AML-193 (cell line): Measurements from ENCODE around the gene MUC2.

Experiments used
- DNase-seq, 2 experiments: peaks; one replicate each; lab custom pipeline; 2025; lab: John Stamatoyannopoulos, UW

The MUC2 gene

DNA sequence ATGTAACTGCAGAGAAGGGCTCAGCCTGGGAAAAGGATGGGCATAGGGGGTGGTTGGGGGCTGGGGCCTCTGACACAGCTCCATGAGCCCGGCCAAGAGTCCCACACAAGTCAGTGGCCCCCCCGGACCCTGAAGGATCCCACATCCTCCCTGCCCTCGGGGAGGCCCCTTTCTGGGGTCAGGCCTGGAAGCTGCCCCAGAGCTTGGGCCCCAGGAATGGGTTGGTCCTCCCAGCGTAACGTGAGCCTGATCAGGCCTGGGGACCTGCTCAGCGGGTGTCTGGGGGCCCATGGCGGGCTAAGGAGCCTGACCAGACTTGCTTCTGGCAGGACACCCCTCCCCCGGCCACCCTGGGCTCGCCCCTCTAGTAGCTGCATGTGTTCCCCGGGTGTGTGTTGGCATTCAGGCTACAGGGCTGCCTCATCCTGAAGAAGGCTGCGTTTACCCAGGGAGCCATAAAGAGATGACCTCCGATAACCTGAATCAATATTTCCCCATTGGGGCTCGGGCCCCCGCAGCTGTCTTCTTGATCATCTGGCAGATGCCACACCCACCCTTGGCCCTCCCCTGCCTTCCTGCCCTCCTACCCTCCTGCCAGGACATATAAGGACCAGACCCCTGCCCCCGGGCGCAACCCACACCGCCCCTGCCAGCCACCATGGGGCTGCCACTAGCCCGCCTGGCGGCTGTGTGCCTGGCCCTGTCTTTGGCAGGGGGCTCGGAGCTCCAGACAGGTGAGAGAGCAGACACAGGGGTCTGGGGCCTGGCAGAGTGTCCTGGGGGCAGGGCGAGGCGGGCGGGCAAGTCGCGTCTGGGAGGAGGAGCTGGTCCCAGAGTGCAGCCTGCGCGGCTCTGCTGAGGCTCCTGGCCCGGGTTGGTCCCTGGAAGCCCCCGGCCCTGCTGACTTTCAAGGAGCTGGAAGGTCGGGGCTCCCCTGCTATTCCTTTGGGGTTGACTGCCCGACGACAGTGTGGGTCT, at the start of gene MUC2:
MUC2 (plus strand) TSS at position 631 of the 978 bp plus-strand sequence.
- no peak for DNase-seq

DNA sequence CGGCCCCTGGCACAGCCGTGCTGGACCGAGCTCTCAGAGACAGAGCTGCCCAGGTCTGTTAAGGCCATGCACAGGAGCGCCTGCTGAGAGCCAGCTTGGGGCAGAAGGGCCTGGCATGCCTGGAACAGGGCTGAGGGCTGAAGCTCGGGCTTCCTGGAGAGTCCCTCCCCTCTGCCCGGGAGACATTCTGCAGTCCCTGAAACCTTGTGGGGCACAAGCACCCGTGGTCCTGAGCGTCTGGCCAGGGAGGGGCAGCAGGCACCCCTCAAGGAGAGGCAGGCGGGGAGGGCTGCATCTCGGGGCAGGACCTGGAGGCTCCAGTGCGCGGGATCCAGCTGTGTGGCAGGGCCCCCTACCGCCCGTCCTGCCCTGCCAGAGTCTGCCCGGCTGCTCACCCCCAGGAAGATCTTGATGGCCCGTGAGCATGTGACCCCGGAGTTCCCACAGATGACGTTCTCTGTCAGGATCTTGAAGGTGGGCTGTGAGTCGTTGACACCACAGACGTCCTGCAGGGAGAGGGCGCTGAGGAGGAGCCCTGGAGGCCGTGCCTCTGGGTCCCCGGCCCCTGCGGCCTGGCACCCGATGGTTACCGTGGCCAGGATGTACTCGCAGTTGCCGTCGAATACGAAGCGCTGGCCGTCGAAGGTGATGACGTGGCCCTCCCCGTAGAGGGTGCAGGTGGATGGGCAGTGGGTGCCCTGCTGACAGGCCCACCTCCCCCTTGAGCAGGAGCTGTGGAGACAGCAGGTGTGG, 49.1 kb upstream of the MUC2 start:
- DNase-seq, result no peak

DNA sequence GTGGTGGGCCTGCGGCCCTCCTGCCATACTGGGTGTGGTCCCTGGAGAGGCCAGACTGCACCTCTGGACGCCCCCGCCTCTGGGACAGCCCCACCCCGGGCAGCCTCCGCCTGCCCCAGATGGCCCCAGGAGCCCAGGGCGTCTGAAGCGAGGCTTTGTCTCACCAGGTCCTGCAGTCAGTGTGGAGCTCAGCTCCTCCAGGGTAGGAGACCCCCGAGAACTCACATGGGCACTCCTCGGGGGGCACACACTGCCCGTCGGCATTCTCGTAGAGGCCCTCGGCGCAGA, 48.6 kb upstream of the MUC2 start:
- no peak for DNase-seq

DNA sequence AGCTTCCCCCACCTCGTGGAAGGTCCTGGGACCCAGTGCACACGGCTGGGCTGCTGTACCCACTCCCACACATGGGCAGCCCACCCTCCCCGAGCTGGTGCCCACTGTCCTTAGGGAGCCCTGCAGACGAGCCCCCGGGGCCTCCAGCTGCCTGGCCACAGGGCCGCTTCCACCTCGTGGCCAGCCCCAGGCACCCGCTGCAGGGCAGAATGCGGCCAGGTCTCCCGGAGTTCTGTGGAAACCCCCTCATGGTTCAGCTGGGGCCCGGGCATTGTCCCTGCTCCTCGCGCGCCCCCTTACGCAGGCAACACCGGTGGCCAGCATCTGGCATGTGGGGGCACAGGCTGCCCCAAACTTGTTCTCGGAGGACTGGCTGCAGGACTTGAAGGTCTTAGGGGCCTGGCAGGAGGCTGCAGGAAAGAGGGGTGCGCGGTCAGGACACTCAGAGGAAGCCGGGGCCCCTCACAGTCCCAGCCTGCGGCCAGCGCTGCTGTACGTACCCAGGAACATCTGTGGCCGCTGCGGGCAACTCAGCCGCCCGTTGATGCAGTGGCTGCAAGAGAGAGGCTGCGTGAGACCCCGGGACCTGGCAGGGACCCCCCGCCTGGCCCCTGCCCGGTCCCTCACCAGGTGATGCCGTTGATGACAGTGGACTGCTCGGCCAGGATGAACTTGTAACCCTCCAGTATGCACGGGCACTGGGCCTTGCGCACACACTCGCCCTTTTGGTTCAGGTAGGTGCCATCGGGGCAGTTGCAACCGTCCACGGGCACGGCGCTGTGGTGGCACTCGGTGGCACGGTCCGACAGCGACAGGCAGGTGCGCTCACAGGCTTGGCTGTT, 47.8 kb upstream of the MUC2 start:
- no peak for DNase-seq

DNA sequence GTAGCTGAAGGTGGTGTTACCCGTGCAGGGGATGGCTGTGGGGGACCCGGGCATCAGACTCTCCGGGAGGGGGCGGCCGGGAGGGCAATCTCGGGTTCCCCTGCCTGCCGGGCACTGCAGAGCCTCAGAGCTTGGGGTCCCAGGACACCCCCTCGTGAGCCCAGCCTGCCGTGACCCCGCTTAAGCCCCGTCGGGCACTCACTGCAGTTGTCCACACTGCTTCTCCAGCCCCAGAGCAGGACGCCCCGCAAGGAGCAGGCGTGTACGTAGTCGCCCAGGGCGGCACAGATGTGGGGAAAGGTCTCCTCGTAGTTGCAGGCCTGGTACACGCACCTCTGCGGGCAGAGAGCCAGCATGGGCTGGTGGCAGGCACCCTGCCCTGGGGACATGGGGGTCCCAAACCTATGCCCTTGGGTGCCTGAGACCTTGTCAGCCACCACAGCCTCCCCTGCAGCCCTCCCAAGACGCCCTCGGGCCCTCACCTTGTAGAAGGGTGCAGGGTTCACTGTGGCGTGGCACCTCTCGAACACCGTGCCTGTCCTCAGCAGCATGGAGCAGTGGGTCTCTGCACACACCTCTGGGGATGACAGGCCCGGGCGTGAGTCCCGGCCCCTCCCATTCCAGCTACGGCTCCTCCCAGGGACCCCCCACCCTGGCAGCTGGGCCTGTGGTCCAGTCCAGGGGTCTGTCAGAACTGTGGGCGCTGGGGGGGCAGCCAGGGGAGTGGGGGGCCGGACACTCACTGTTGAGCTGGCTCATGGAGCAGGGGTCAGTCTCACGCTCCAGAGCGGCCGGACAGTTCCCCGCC, 47.0 kb upstream of the MUC2 start:
- DNase-seq, result no peak

DNA sequence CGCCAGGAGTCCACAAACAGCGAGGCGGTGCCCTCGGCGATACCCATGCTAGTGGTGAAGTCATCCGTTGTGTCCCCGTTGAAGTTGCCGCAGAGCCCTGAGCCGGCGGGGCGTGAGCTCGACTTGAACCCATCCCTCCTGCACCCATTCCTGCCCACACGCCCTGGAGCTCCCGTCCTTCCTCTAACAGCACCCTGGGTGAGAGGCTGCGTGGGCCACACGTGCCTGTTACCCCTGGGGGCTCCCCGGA, 46.5 kb upstream of the MUC2 start:
- DNase-seq, result no peak

DNA sequence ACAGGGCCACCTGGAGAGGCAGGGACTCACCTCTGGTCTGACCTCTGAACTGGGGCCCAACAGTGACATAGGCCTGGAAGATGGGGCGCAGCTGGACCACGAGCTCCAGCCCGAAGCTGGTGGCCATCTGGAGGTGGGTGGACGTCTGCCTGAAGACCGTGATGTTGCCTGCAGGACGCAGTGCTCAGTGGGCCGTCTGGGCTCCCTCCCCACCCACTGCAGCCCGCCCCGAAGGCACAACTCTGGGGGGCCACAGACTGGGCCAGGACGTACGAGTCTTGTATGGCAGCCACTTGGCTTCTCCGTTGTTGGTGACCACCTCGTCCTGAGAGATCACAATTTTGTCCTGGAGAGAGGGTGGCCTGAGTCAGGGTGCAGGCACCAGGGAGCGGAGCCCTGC, 46.1 kb upstream of the MUC2 start:
- DNase-seq, result no peak

DNA sequence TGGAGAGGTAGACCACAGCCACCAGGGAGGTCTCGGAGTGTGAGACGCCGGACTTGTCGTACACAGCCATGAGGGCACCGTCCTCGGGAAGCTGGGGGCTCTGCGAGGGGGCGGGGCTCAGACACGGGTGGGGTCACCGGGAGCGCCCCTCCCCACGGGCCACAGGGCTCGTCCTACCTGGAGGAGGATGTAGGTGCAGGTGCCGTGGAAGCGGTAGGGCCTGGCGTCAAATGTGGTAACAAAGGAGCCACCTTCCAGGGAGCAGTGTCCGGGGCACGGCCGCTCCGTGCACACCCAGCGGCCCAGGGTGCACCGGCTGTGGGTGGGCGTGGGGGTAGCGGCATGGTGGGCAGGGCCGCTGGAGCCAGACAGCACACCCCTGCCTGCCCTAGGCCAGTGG, 45.6 kb upstream of the MUC2 start:
- DNase-seq, result no peak

DNA sequence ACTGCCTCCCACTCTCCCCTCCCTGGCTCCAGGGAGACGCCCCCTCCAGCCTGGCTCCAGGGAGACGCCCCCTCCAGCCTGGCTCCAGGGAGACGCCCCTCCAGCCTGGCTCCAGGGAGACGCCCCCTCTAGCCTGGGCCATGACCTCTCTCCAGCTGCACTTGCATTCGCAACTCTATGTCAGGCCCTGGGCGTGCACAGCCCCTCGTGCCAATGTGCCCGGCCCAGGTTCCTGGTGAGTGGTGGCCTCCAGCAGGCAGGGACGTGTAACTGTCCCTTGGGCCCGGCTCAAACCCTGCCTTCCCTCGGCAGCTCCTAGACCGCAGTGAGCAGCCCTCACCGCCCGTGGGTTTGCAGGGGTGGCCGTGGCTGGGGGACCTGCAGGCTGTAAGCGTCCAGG, 45.0 kb upstream of the MUC2 start:
- DNase-seq, result no peak

DNA sequence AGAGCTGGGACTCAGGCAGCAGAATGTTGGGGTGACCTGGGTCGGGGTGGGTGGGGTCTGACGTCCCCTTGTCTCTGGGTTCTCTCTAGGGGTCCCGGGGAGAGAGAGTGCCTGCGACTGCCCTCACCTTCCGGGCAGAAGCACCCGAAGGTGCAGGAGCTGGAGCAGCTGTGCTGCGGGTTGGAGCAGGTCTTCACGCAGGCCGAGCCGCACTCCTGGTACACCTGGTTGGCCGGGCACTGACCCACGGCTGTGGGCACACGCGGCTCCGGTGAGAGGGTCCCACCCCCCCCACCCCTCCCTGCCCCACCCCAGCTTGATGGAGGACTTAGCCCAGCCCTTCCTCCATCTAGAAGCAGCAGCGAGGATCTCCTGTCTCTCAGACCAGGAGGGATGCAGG, 44.6 kb upstream of the MUC2 start:
- no peak for DNase-seq

DNA sequence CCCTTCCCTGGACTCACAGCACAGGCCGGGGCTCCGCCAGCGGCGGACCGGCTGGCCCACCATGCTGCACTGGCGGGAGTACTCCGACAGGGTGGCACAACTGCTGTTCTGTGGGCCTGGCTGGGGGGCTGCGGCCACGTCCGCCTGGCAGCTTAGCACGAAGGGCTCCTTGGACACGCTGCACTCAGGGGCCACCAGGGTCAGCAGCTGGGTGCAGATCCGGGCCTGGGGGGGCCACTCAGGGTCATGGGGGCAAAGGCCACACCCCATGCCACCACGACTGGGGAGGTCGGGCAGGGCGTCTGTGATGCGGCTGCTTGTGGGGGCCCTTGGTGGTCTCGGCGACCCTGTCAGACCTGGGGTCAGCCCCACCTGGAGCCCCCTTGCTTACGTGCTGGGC, 44.1 kb upstream of the MUC2 start:
- no peak for DNase-seq

DNA sequence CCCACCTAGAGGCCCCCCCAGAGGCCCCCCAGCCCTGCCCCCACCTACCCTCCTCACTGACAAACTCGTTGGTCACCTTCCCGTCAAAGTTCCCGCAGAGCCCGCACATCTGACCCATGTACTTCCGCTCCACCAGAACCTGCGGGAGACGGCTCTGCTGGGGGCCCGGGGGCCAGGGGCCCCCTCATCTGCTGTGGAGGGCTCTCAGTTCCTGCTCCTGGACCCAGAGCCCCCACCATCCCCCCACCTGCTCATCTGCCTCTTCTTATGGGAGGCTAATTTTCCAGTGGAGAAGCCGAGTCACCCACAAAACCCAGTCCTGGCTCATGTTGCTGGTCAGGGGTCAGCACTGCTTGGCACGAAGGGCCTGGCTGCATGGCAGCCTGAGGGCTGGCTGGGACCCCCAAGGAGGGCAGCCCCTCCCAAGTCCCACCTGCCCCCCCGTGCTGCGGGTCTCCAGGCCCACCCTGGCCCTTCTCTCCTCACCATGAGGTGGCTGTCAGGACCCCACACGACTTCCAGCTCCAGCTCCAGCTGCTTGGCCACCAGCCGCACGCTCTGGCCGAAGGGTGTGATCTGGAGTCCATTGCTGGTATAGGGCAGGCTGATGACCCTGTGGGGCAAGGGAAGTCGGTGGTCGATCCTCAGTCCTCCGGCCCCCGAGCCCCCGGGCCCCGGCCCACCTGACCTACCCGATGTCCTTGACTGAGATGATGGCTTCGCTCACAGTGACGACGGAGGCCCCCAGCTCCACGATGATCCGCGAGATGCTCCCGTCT, 43.4 kb upstream of the MUC2 start:
- no peak for DNase-seq

DNA sequence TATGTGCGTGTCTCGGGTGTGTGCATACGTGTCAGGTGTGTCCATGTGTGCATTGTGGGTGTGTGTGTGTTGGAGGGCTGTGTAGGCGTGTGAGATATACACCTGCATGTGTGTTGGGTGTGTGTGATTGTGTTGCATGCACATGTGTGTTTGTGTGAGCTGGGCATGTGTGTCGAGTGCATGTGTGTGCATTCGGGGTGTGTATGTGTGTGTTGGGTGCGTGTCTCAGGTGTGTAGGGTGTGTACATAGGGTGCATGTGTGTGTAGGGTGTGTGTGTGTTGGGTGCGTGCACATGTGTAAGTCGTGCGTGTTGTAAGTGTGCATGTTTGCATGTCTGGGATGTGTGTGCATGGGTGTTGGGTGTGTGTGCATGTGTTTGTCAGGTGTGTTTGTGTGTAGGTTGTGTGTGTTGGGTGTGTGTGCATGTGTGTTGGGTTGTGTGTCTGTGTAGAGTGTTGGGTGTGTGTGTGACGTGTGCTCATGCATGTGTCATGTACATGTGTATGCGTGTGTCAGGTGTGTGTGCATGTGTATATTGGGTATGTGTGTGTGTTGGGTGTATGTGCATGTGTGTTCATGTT, 42.3 kb upstream of the MUC2 start:
- no peak for DNase-seq

DNA sequence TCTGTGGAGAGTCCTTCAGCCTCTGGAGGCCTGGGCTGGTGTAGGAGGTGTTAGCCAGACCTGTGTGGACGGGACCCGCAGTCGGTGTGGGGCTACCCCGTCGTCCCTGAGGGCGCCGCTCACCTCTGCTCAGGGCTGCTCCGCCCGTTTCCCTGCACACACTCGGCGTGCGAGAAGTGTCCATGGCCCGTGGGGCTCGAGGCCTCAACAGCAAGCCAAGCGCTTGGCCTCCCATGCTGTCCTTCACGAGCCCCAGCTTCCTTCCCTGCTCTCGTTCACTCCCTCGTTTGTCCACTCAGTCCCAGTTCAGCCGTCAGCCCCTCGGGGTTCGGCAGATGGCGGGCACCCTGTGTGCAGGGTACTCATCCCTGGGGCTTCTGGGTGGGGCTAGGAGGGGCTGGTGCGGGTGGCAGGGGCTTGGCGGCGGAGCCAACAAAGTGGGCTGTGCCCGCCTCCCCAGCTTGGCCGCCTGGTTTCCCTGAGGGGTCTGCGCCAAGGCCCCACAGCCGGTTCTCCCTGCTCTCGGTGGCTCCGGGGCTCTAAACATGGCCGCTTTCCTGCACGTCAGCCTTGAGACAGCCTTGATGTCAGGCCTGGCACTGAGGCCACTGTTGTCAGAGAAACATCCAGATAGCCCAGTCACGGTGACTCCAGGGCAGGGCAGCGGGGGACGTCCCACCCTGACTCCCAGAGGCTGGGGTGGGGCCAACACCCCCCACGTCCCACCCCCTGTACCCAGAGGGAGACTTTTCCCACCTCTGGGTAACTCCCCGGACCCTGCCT, 41.5 kb upstream of the MUC2 start:
- no peak for DNase-seq

DNA sequence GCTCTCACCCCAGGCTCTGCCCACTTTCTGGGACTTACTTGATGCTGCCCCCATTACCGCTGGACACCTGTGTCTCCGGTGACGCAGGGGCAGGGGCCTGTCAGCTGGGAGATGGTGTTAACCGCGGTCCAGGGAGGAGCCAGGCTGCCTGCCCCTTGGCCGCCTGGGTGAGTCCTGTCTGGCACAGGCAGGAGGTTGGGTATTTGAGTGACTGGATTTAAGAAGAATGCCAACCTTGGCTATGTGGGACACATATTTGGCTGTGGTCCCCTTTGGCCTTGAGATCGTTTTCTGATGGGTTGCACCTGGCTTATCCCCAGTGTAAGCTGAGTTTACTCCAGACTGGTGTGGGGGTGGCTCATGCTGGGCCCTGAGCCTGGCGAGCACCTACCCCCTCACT, 40.7 kb upstream of the MUC2 start:
- no peak for DNase-seq

DNA sequence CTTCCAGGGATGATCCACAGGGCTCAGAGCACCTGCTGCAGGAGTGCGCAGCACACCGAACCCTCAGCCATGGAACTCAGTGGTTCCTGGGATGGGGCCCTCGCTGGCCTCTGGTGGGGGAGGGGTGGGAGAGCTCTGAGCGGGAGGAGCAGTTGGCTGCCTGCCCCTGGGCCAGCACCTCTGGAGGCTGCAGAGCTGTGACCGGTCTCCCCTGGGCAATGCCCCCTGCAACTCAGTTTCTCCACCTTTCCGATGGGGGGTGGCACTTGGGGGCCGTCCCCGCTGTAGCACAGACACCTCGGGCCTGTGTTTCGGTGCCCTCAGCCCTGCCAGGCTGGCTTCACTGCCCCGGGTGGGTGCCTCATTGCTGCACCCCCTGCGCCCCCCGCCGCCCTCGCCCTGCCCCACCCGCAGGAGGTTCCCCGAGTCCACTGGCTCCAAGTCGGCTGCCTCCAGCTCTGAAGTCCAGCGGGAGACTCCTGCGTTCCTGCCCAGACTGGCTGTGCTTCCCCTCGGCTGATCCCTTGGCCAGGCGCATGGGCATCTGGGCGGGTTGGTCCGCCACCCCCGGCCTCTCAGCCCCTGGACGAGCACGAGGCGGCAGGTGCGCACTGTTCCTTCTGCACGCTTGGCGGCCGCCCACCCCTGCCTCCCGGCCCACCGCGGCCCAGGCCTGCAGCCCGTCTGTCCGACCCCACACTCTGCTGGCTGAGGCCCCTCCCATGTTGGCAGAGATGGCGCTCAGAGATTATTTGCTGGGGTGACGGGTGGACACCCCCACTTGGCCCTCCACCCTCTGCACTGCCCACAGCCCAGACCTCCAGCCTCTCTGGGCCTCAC, 40.0 kb upstream of the MUC2 start:
- DNase-seq, result no peak

DNA sequence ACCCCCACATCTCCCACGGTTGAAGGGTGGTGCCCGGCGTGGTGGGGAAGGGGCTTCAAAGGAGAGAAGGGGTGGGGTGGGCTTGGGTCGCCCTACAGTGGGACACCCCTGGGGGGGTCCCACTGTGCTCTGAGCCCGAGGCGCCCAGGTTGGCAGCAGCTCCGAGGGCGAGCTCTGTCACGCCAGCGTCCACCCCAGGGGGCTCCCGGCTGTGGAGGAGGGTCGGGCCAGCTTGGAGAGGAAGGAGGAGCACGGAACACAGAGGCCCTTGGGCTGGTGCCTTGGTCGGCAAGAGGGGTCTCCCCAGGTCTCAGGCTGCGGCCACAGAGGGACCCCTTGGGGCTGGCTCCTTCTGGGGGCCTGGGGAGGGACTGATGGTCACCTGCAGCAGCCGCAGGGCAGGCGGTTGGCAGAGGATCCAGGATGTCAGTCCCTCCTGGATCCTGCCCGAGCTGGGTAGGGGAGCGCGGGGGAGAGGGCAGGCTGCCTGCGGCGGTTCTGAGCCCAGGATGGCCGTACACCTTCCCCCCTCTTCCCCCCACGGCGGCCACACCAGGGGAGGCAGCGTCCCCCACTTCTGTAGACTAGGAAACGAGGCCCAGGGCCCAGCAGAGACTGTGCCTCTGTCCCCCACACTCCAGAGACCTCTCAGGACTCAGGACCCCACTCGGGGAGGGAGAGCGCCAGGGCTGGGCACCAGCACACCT, 38.9 kb upstream of the MUC2 start:
- DNase-seq, result no peak

DNA sequence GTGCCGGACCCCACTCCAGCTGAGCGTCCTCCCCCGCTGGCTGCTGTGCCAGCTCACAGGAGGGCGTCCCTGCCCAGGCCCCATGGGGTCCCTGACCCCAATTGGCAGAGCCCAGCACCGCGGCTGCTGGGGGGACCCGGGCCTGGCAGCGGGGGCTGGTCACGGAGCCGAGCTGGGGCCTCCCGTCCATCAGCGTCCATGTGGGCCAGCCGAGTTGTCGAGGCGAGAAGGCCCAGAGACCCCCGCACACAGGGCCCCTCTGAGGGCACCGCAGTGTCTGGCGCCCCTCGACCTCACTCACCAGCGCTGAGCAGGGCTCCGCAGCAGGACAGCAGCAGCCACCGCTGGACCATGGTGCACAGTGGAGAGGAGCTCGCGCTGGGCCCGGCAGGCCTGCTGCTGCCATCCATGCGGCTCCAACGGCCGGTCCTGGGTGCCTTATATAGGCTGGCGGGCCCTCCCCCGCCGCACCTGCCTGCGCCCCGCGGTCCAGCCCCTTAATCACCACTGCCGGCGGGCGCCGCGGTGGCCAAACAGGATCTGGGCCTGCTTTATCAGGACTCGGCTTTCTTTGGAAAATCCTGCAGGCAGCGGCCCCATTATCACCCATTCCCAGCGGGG, 38.3 kb upstream of the MUC2 start, which contains the start of gene MUC6:
MUC6 (minus strand) TSS at position 416 of the 621 bp plus-strand sequence; CDS start at position 353, 63 bp downstream.
- DNase-seq, result no peak
